ENCODE measurements around the gene PHEX.

DNA sequence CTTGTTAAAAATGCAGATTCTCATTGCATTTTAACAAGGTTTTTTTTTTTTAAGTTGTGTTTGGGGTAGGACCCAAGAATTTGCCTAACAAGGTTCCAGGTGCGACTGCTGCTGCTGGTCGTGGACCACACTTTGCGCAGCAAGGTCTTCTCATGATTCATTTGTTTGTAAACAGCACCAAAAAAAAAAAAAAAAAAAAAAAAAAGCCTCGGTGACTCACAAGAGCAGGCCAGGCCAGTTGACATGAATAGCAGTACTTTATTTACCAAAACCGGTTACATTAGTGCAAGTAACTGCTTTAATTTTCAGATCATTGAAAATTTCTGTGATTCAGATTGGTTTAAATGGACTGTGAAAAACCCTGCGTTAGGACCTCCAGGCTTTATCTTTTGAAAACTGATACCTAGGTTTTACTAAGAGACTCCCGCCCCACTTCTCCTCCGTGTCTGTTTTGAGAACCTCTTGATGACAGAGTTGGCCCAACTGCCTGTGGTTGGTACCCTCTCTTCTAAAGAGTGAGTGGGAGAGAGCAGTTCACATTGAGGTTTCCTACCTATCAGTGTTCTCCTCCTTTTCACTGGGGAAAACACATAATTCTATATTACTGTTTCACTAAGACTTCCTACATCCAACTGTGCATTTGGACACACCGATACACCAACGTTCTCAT lies 86.2 kb downstream of the PHEX start:
- no peak for TF ChIP-seq POLR2AphosphoS5 (IDR thresholded peaks at IDR 0.05; ENCODE audit: low read depth, low read length)
- TF ChIP-seq, protein P1, sequence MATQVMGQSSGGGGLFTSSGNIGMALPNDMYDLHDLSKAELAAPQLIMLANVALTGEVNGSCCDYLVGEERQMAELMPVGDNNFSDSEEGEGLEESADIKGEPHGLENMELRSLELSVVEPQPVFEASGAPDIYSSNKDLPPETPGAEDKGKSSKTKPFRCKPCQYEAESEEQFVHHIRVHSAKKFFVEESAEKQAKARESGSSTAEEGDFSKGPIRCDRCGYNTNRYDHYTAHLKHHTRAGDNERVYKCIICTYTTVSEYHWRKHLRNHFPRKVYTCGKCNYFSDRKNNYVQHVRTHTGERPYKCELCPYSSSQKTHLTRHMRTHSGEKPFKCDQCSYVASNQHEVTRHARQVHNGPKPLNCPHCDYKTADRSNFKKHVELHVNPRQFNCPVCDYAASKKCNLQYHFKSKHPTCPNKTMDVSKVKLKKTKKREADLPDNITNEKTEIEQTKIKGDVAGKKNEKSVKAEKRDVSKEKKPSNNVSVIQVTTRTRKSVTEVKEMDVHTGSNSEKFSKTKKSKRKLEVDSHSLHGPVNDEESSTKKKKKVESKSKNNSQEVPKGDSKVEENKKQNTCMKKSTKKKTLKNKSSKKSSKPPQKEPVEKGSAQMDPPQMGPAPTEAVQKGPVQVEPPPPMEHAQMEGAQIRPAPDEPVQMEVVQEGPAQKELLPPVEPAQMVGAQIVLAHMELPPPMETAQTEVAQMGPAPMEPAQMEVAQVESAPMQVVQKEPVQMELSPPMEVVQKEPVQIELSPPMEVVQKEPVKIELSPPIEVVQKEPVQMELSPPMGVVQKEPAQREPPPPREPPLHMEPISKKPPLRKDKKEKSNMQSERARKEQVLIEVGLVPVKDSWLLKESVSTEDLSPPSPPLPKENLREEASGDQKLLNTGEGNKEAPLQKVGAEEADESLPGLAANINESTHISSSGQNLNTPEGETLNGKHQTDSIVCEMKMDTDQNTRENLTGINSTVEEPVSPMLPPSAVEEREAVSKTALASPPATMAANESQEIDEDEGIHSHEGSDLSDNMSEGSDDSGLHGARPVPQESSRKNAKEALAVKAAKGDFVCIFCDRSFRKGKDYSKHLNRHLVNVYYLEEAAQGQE (IDR thresholded peaks at IDR 0.05; ENCODE audit: insufficient read depth in 1 of 2, low read depth in 2 of 2, low read length in 2 of 2): no peak
- TF ChIP-seq SIN3A (IDR thresholded peaks at IDR 0.05; ENCODE audit: borderline replicate concordance, insufficient read depth, low read length): no peak
- no peak for TF ChIP-seq TAF1 (IDR thresholded peaks at IDR 0.05; ENCODE audit: borderline replicate concordance, insufficient read depth, low read length)
